Smooth muscle cell (in vitro differentiated cells): ENCODE results near the gene ADAMTS17. TPM values are rescaled to one million over a fixed set of nuclear protein-coding genes. Genes with fewer than 3 reads are reported as not detected.

Experiments used
- DNase-seq: peaks from one replicate; lab custom pipeline; 2025; ENCODE audit not compliant: unreplicated experiment; lab: John Stamatoyannopoulos, UW
- H2AFZ ChIP-seq: fragments of 200-600 bp; sonication (generic); 2 replicates; pipeline ENCODE4 v1.6.0; 2016; ENCODE audit warnings: antibody characterized with exemption, low read depth, mild to moderate bottlenecking
- H3F3A ChIP-seq: fragments of 200-600 bp; sonication (generic); 2 replicates; pipeline ENCODE4 v1.6.0; 2017; ENCODE audit warnings: antibody characterized with exemption, low read depth
- H3K27ac ChIP-seq: fragments of 200-600 bp; sonication (generic); 2 replicates; pipeline ENCODE4 v1.5.1; 2016; ENCODE audit warnings: low read depth, mild to moderate bottlenecking
- H3K27me3 ChIP-seq: fragments of 200-600 bp; sonication (generic); 2 replicates; pipeline ENCODE4 v1.6.1; 2016; ENCODE audit warnings: low read depth, mild to moderate bottlenecking
- H3K36me3 ChIP-seq: fragments of 200-600 bp; sonication (generic); 2 replicates; pipeline ENCODE4 v1.5.1; 2016; ENCODE audit warnings: low read depth
- H3K4me1 ChIP-seq: fragments of 200-600 bp; sonication (generic); 2 replicates; pipeline ENCODE4 v1.5.1; 2016; ENCODE audit warnings: low read depth
- H3K4me2 ChIP-seq: fragments of 200-600 bp; sonication (generic); 2 replicates; pipeline ENCODE4 v1.6.0; 2016; ENCODE audit warnings: mild to moderate bottlenecking
- H3K4me3 ChIP-seq: fragments of 200-600 bp; sonication (generic); 2 replicates; pipeline ENCODE4 v1.5.1; 2016; ENCODE audit warnings: mild to moderate bottlenecking
- H3K79me2 ChIP-seq: fragments of 200-600 bp; sonication (generic); 2 replicates; pipeline ENCODE4 v1.6.0; 2016; ENCODE audit warnings: low read depth, mild to moderate bottlenecking
- H3K9ac ChIP-seq: fragments of 200-600 bp; sonication (generic); 2 replicates; pipeline ENCODE4 v1.6.0; 2016; ENCODE audit warnings: low read depth
- H3K9me3 ChIP-seq: fragments of 200-600 bp; sonication (generic); replicated peaks from 2 replicates; pipeline ENCODE4 v1.5.1; 2016; ENCODE audit warnings: low read depth
- H4K20me1 ChIP-seq: fragments of 200-600 bp; sonication (generic); 2 replicates; pipeline ENCODE4 v1.6.0; 2016; ENCODE audit warnings: low read depth
- WGBS: methylation state at CpG from one replicate; pipeline ENCODE4 v1.1.7; 2016; ENCODE audit warnings: low lambda C conversion rate; 5-methylcytosine and 5-hydroxymethylcytosine counted together
- polyA plus RNA-seq: library from polyadenylated mRNA; unstranded; fragments of >200 nt; fragmentation: Nextera tagmentation; extraction: Ambion mirVana; gene quantifications from 2 replicates; pipeline ENCODE4 v1.2.1, GENCODE V29; 2016
- total RNA-seq: library from RNA; depleted of rRNA; stranded (reverse); fragments of >200 nt; gene quantifications from 2 replicates; pipeline ENCODE4 v1.2.3, GENCODE V29; 2014
- TF ChIP-seq, protein P1 (sequence below): fragments of 200-600 bp; sonication (generic); IDR thresholded peaks from 2 replicates; pipeline ENCODE4 v1.5.1; 2017; ENCODE audit warnings: borderline replicate concordance, mild to moderate bottlenecking, antibody characterized with exemption; ENCODE audit not compliant: insufficient read depth, poor library complexity, severe bottlenecking

ADAMTS17 gene
- total and polyA plus RNA-seq, 2 experiments from 2014 or later: 0.63 to 3.1 TPM

DNA sequence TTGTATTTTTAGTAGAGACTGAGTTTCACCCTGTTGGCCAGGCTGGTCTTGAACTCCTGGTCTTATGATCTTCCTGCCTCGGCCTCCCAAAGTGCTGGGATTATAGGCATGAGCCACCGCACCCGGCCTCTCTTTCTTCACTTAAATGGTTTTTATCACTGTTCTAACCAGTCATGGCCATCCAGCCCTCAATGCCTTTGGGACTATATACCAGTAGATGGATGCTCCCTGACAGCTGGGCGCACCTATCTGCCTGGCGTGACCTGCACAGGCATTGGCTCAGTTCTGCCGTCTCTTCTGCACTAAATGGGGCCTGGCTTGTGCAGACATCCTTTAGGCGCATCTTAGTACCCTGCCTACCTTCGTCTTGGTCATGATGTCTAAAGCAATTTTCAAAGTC is 233.4 kb downstream of the ADAMTS17 start:
- 99% methylated on average over 8 of the region's 8 CpGs for WGBS
- Histone ChIP-seq H3K9me3 (no peaks in the 10 kb centered on the region), H3F3A (peaks cover 11% of the 10 kb centered on the region)

DNA sequence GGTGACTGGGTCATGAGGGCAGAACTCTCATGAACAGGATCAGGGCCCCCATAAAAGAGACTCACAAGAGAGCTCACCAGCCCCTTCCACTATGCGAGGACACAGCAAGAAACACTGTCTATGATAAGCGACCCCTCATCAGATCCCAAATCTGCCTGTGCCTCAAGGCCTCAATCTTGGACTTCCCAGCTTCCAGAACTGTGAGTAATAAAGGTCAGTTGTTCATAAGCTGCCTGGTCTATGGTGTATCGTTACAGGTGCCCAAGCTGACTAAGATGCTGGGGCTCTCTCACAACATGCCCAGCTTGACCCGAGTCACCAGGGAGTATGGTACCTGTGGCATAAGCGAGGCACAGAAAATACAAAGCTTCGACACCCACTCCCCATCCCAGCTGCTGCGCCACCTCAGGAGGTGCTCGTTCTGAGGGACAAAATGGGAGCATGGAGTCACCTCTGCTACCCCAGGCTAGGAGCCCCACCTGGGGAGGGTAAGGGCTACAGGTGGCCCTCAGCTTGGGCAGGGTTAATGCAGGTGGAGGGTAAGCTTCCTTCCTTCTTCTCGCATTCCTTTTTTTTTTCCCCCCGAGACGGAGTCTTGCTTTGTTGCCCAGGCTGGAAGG is 234.1 kb downstream of the ADAMTS17 start:
- no peak for DNase-seq
- Histone ChIP-seq H3K4me3 (no peak overlapping the region), H3K9me3 (no peaks in the 10 kb centered on the region), H3K27me3 (no peaks in the 10 kb centered on the region), H3K9ac (no peak overlapping the region), H3F3A (peaks cover 11% of the 10 kb centered on the region), H4K20me1 (no peaks in the 10 kb centered on the region), H3K79me2 (no peaks in the 10 kb centered on the region), H3K27ac (no peak overlapping the region), H3K4me2 (no peak overlapping the region), H3K4me1 (no peaks in the 10 kb centered on the region), H3K36me3 (no peaks in the 10 kb centered on the region), H2AFZ (no peak overlapping the region)
- TF ChIP-seq, protein P1, sequence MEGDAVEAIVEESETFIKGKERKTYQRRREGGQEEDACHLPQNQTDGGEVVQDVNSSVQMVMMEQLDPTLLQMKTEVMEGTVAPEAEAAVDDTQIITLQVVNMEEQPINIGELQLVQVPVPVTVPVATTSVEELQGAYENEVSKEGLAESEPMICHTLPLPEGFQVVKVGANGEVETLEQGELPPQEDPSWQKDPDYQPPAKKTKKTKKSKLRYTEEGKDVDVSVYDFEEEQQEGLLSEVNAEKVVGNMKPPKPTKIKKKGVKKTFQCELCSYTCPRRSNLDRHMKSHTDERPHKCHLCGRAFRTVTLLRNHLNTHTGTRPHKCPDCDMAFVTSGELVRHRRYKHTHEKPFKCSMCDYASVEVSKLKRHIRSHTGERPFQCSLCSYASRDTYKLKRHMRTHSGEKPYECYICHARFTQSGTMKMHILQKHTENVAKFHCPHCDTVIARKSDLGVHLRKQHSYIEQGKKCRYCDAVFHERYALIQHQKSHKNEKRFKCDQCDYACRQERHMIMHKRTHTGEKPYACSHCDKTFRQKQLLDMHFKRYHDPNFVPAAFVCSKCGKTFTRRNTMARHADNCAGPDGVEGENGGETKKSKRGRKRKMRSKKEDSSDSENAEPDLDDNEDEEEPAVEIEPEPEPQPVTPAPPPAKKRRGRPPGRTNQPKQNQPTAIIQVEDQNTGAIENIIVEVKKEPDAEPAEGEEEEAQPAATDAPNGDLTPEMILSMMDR: no peak
- WGBS: 94% methylated on average over 11 of the region's 11 CpGs

More for the DNA sequence above, 233.4 kb downstream of the ADAMTS17 start:
- Histone ChIP-seq H3K36me3 (no peaks in the 10 kb centered on the region), H3K79me2 (no peaks in the 10 kb centered on the region), H4K20me1 (no peaks in the 10 kb centered on the region), H3K9ac (no peak overlapping the region), H3K27ac (no peak overlapping the region), H3K27me3 (no peaks in the 10 kb centered on the region), H2AFZ (no peak overlapping the region), H3K4me2 (no peak overlapping the region), H3K4me1 (no peaks in the 10 kb centered on the region), H3K4me3 (no peak overlapping the region)
- DNase-seq: no peak
- TF ChIP-seq, protein P1: no peak

DNA sequence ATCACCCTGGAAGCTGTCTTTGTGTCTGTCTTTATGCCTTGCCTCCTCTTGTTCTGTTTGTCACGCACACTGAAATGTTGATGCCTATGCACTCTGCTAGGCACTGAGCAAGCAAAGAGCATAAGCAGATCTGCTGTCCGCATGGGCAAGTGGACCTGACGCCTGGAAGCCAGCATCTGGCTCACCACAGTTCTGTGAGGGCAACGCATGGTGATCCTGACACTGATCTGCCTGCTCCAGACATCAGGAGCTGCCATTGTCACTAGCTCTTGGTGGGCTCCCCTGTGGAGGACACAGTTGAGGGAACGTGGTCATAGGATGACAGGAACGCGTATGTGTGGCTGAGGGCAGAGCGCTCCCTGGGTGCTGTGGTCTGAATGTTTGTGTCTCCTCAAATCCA is 234.6 kb downstream of the ADAMTS17 start:
- no peak for DNase-seq
- H3K9me3 ChIP-seq: no peaks in the 10 kb centered on the region
- WGBS: 85% methylated on average over 8 of the region's 8 CpGs
- no peaks in the 10 kb centered on the region for H3K79me2 ChIP-seq
- no peaks in the 10 kb centered on the region for H4K20me1 ChIP-seq
- H3K4me1 ChIP-seq: no peaks in the 10 kb centered on the region
- H3K36me3 ChIP-seq: no peaks in the 10 kb centered on the region
- TF ChIP-seq, protein P1: no peak
- no peak overlapping the region for H3K4me2 ChIP-seq
- no peak overlapping the region for H3K9ac ChIP-seq
- H2AFZ ChIP-seq: no peak overlapping the region
- no peak overlapping the region for H3K27ac ChIP-seq
- no peak overlapping the region for H3K4me3 ChIP-seq
- no peaks in the 10 kb centered on the region for H3K27me3 ChIP-seq
- peaks cover 11% of the 10 kb centered on the region for H3F3A ChIP-seq

DNA sequence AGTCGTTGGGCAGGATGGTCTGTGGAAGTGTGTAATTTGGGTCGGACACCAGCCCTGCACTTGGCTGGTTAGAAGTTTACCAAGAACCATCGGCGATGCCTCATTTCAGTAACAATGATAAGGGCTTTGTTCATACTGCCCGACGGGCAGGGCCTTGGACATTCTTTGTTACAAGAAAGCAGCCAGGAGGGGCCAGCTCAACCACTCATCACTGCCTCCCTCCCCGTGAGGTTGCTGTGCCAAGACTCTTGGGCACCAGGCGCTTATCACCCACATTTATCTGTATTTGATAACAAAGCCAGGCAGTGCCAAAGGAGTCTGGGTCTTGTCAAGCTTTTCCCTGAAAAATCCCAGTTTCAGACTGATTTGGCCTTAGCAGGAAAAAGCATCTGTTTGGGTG is 235.0 kb downstream of the ADAMTS17 start:
- H2AFZ ChIP-seq: no peak overlapping the region
- H3K4me2 ChIP-seq: no peak overlapping the region
- no peaks in the 10 kb centered on the region for H3K79me2 ChIP-seq
- peaks cover 7% of the 10 kb centered on the region for H3F3A ChIP-seq
- TF ChIP-seq, protein P1: no peak
- no peak overlapping the region for H3K4me3 ChIP-seq
- 65% methylated on average over 8 of the region's 8 CpGs for WGBS
- H3K9ac ChIP-seq: no peak overlapping the region
- H3K27me3 ChIP-seq: no peaks in the 10 kb centered on the region
- no peak for DNase-seq
- H3K9me3 ChIP-seq: no peaks in the 10 kb centered on the region
- H3K4me1 ChIP-seq: no peaks in the 10 kb centered on the region
- no peaks in the 10 kb centered on the region for H4K20me1 ChIP-seq
- H3K27ac ChIP-seq: no peak overlapping the region
- H3K36me3 ChIP-seq: no peaks in the 10 kb centered on the region
